ENCODE data around the gene ASIP. TPM values are rescaled to one million over a fixed set of nuclear protein-coding genes. Genes with fewer than 3 reads are reported as not detected.

ASIP gene
- total RNA-seq, 3 donors from 2014 or later = not detected

DNA sequence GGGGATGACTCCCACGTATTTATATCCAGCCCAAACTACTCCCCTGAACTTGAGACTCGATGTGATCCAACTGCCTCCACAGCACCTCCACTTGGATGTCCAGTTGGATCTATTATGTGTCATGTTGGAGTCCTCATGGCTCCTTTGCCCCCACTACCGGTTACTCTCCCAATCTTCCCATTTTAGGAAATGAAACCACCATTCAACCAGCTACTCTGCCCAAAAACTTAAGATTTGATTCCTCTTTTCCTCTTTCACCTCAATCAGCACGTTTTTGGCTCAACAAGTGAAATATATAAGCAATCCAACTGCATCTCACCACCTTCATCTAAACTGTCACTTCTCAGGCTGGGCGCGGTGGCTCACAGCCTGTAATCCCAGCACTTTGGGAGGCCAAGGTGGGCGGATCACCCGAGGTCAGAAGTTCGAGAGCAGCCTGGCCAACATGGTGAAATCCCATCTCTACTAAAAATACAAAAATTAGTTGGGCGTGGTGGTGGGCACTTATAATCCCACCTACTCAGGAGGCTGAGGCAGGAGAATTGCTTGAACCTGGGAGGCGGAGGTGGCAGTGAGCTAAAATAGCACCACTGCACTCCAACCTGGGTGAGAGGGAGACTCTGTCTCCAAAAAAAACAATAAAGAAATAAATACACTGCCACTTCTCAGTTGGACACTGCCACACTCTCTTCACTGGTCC, 58.5 kb downstream of the ASIP start:
- H3K36me3 ChIP-seq (ENCODE audit: low read depth) = no peaks in the 10 kb centered on the region
- TF ChIP-seq, protein P1, sequence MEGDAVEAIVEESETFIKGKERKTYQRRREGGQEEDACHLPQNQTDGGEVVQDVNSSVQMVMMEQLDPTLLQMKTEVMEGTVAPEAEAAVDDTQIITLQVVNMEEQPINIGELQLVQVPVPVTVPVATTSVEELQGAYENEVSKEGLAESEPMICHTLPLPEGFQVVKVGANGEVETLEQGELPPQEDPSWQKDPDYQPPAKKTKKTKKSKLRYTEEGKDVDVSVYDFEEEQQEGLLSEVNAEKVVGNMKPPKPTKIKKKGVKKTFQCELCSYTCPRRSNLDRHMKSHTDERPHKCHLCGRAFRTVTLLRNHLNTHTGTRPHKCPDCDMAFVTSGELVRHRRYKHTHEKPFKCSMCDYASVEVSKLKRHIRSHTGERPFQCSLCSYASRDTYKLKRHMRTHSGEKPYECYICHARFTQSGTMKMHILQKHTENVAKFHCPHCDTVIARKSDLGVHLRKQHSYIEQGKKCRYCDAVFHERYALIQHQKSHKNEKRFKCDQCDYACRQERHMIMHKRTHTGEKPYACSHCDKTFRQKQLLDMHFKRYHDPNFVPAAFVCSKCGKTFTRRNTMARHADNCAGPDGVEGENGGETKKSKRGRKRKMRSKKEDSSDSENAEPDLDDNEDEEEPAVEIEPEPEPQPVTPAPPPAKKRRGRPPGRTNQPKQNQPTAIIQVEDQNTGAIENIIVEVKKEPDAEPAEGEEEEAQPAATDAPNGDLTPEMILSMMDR (IDR thresholded peaks at IDR 0.05) = no peak
- DNase-seq (peak in 1 of 3 donors; percentile 8), ATAC-seq (no peak)
- H3K4me1 ChIP-seq (ENCODE audit: low read depth) = peaks cover 27% of the 10 kb centered on the region
- intact Hi-C loops (cut with DNase I, micrococcal nuclease) = no loop called here
- H3K9me3 ChIP-seq = no peaks in the 10 kb centered on the region
- no peak overlapping the region for H3K4me3 ChIP-seq

DNA sequence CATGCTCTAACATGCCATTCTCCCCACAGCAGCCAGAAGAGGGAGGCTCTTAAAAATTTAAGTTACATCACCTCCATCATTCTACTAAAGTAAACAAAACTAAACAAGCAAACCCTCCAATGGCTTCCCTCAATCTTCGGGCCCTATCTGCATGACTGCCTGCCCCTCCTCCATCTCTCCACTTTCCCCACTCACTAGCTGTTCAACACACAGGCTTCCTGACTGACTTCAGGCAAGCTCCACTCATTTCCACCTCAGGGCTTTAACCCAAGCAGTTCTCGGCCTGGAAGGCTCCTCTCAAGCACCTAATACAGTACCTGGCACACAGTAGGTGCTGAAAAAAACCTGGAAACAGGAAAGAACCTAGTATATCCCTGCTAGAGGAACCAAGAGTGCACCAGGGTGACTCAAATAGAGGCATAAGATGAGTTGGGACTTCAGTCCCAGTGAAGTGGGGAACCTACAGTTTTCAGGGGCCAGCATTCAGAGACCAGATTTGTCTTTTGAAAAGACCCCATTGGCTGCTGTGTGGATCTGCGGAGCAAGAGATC, 59.1 kb downstream of the ASIP start:
- Histone ChIP-seq H3K4me1 (ENCODE audit: low read depth) (peaks cover 27% of the 10 kb centered on the region), H3K4me3 (no peak overlapping the region), H3K36me3 (ENCODE audit: low read depth) (no peaks in the 10 kb centered on the region), H3K9me3 (no peaks in the 10 kb centered on the region)
- intact Hi-C loops (cut with DNase I, micrococcal nuclease) = no loop called here
- DNase-seq (no peak), ATAC-seq (no peak)
- TF ChIP-seq, protein P1 (IDR thresholded peaks at IDR 0.05) = no peak

DNA sequence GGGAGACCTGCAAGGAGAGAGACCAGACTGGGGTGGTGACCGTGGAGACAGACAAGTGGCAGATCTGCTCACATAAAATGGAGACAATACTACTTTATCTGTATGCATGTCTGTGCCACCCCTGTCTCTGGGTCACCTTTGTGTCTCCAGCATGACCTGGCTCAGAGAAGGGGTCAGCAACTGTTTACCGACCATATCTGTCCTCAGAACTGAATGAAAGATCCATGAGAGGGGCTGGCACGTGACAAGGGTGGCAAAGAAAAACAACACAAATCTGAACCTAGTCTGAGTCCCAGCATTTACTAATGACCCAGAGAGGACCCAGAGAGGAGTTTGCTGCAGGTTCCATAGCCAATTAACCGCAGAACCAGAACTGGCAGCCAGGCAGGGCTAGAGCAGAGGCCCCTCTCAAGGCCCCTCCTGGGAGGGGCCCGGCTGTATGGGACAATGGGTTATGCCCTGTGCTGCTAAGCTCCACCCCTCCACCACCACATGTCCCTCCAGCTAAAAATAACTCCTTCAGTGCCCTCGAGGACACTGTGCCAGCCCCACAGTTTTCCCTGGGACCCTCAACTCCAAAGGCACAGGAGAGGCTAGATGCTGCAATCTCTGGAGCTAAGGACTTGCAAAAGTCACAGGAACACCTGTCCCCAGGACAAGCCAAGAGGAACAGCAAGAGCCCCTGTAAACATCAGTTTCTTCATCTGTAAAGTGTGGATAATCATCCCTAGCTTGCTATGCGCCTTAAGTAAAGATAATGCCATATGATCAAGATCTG, 59.8 kb downstream of the ASIP start:
- peak in 1 of 3 donors; percentile 43 for DNase-seq
- ATAC-seq = no peak
- intact Hi-C loops (cut with DNase I, micrococcal nuclease) = no loop called here
- Histone ChIP-seq H3K4me3 (no peak overlapping the region), H3K36me3 (ENCODE audit: low read depth) (no peaks in the 10 kb centered on the region), H3K4me1 (ENCODE audit: low read depth) (peaks cover 27% of the 10 kb centered on the region), H3K9me3 (no peaks in the 10 kb centered on the region)
- TF ChIP-seq, protein P1 (IDR thresholded peaks at IDR 0.05) = no peak

DNA sequence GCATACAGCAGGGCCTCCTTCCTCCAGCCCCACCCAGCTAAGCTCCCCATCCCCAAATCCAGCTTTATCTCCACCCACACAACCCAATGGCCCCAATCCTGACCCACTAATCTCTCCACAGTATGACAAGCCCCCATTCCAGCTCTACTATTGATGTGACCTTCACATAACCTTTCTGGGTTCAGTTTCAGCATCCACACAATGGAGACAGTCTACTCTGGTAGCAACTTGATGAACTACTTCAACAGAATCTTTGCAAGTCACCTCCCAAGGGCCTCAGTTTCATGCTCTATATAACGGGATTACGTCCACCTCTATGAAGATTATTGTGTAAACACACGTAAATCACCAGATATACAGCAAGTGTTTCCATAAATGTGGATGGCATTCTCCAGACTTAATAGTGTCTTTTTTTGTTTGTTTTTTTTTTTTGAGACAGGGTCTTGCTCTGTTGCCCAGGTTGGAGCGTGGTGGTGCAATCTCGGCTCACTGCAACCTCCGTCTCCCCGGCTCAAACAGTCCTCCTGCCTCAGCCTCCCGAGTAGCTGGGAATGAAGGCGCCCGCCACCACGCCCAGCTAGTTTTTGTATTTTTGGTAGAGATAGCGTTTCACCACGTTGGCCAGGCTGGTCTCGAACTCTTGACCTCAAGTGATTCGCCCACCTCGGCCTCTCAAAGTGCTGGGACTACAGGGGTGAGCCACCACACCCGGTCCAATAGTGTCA, 60.5 kb downstream of the ASIP start:
- no peak overlapping the region for H3K4me3 ChIP-seq
- TF ChIP-seq, protein P1 (IDR thresholded peaks at IDR 0.05) = no peak
- ATAC-seq (no peak), DNase-seq (peak; percentile 22 to 48 (median 42))
- intact Hi-C loops (cut with DNase I, micrococcal nuclease) = no loop called here
- no peaks in the 10 kb centered on the region for H3K9me3 ChIP-seq
- no peaks in the 10 kb centered on the region for H3K36me3 ChIP-seq (ENCODE audit: low read depth)
- H3K4me1 ChIP-seq (ENCODE audit: low read depth) = peaks cover 27% of the 10 kb centered on the region

DNA sequence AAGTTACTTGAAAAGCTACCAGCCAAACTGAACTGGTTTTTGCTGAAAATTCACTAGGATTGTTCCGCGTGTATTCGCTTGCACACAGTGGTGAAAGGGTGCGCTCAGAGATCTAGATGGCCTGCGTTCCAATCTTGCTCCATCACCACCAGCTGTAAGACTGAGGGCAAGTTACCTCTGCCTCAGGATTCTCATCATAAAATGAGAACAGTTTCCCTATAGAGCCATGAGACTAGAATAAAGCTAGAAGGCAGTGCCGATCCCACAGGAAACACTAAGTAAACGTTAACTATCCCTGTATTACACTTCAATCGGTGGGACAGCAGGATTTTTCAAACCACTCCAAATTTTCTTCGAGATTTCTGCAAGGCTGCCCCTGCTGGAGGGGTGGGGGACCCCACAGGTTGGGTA, 61.1 kb downstream of the ASIP start:
- Histone ChIP-seq H3K4me1 (ENCODE audit: low read depth) (peaks cover 27% of the 10 kb centered on the region), H3K9me3 (no peaks in the 10 kb centered on the region), H3K4me3 (peak overlapping the region; percentile 60), H3K36me3 (ENCODE audit: low read depth) (no peaks in the 10 kb centered on the region)
- TF ChIP-seq, protein P1 (IDR thresholded peaks at IDR 0.05) = no peak
- ATAC-seq (peak; percentile 2), DNase-seq (no peak)
- intact Hi-C loops (cut with DNase I, micrococcal nuclease) = no loop called here

Measured in mucosa of descending colon (tissue), 3 donors.